ENCODE measurements around the gene RIMKLA.

DNA sequence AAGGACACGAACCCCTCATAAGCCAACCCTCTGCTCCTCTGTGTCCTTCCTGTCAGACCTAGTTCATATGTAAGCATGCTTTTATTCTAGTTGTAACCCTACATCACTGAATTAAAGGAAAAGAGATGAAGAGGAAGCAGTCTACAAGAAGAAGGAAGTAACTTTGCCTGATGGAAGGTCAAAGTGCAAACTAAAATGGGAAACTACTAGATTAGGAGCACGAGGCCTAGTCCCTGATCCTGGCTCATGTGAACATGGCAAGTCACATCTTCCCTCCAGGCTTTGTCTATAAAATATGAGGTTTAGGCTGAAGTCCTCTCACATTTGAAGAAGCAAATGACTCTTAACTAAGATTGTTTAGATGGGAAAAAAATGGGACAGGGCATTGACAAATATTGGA is 62.1 kb downstream of the RIMKLA start:
- TF ChIP-seq, protein P1, sequence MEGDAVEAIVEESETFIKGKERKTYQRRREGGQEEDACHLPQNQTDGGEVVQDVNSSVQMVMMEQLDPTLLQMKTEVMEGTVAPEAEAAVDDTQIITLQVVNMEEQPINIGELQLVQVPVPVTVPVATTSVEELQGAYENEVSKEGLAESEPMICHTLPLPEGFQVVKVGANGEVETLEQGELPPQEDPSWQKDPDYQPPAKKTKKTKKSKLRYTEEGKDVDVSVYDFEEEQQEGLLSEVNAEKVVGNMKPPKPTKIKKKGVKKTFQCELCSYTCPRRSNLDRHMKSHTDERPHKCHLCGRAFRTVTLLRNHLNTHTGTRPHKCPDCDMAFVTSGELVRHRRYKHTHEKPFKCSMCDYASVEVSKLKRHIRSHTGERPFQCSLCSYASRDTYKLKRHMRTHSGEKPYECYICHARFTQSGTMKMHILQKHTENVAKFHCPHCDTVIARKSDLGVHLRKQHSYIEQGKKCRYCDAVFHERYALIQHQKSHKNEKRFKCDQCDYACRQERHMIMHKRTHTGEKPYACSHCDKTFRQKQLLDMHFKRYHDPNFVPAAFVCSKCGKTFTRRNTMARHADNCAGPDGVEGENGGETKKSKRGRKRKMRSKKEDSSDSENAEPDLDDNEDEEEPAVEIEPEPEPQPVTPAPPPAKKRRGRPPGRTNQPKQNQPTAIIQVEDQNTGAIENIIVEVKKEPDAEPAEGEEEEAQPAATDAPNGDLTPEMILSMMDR (IDR thresholded peaks at IDR 0.05) = no peak
- TF ChIP-seq POLR2AphosphoS5 (IDR thresholded peaks at IDR 0.05; ENCODE audit: insufficient read depth in 1 of 2, low read depth in 1 of 2) = no peak
- no peak for TF ChIP-seq POLR2A (IDR thresholded peaks at IDR 0.05)

Measured in vagina (tissue), 2 donors.